B cell (primary cell): Measurements from ENCODE around the gene RAB5A. TPM values are rescaled to one million over a fixed set of nuclear protein-coding genes. Genes with fewer than 3 reads are reported as not detected.

Source experiments
- ATAC-seq: fragments of 200-7000 bp; cut with Tn5 transposase; one replicate; pipeline ENCODE4 v1.10.0; 2021; ENCODE audit warnings: low read depth, mild to moderate bottlenecking, moderate number of reproducible peaks, moderate library complexity
- CTCF ChIA-PET: fragments of 350-600 bp; sonication (Branson Sonifier 250); formaldehyde crosslinking; loops from one replicate; lab custom pipeline; 2021; ENCODE audit warnings: antibody characterized with exemption, inconsistent platforms; lab: Charles Lee
- POLR2A ChIA-PET: fragments of 350-600 bp; sonication (Branson Sonifier 250); formaldehyde crosslinking; loops from one replicate; lab custom pipeline; 2021; ENCODE audit warnings: antibody characterized with exemption; lab: Charles Lee
- DNase-seq: peaks from one replicate; pipeline ENCODE4 v3.0.0; 2013
- H2AFZ ChIP-seq: 2 replicates; pipeline ENCODE4 v1.6.1; 2012; ENCODE audit warnings: mild to moderate bottlenecking, low read depth, low read length; ENCODE audit not compliant: insufficient read depth, poor library complexity, severe bottlenecking
- H3K27ac ChIP-seq, 2 donors: 1 replicate in 1 of 2; 2 replicates in 1 of 2; pipeline ENCODE4 v1.5.1; 2012 to 2013; ENCODE audit warnings: low read length in 2 of 2, mild to moderate bottlenecking in 2 of 2, moderate library complexity in 1 of 2
- H3K27me3 ChIP-seq, 4 experiments: fragments of 200-600 bp in 1 of 4; sonication (generic) in 1 of 4; replicated peaks in 1 of 4; 1 replicate in 2 of 4; 2 replicates in 2 of 4; pipeline versions ENCODE4 v1.6.1 to v1.7.0; 2013 to 2016; ENCODE audit warnings: low read length in 3 of 4, mild to moderate bottlenecking in 2 of 4, mixed read lengths in 1 of 4, moderate library complexity in 1 of 4; ENCODE audit not compliant: insufficient read depth in 4 of 4, control insufficient read depth in 3 of 4; ENCODE audit errors: control extremely low read depth in 1 of 4
- H3K36me3 ChIP-seq, 2 experiments: replicated peaks in 1 of 2; 1 replicate in 1 of 2; 2 replicates in 1 of 2; pipeline versions ENCODE4 v1.6.1 to v1.7.1; 2013; ENCODE audit warnings: low read length in 1 of 2; ENCODE audit not compliant: insufficient read depth in 2 of 2, control insufficient read depth in 1 of 2; ENCODE audit errors: control extremely low read depth in 1 of 2, extremely low read depth in 1 of 2
- H3K4me1 ChIP-seq, 2 donors: fragments of 200-600 bp in 1 of 2; sonication (generic) in 1 of 2; 1 replicate in 1 of 2; 2 replicates in 1 of 2; pipeline versions ENCODE4 v1.5.1 to v1.6.1; 2013 to 2017; ENCODE audit warnings: low read length in 2 of 2; ENCODE audit not compliant: control insufficient read depth in 2 of 2, insufficient read depth in 2 of 2
- H3K4me2 ChIP-seq: replicated peaks from 2 replicates; pipeline ENCODE3; 2012; ENCODE audit warnings: mild to moderate bottlenecking, low read depth, low read length; ENCODE audit not compliant: poor library complexity, severe bottlenecking
- H3K4me3 ChIP-seq, 5 experiments: fragments of 200-600 bp in 1 of 5; sonication (generic) in 1 of 5; 1 replicate in 3 of 5; 2 replicates in 2 of 5; pipeline versions ENCODE4 v1.5.1 to v1.7.0; 2011 to 2016; ENCODE audit warnings: low read length in 4 of 5, mild to moderate bottlenecking in 4 of 5, low read depth in 2 of 5, control low read depth in 1 of 5, moderate library complexity in 1 of 5; ENCODE audit not compliant: insufficient read depth in 1 of 5; ENCODE audit errors: control extremely low read depth in 1 of 5, extremely low read depth in 1 of 5
- H3K79me2 ChIP-seq: fragments of 200-600 bp; sonication (generic); one replicate; pipeline ENCODE4 v1.6.0; 2016; ENCODE audit warnings: low read length; ENCODE audit not compliant: control insufficient read depth, insufficient read depth
- H3K9ac ChIP-seq: fragments of 200-600 bp; sonication (generic); 2 replicates; pipeline ENCODE4 v1.6.1; 2017; ENCODE audit warnings: mild to moderate bottlenecking, low read length, moderate library complexity
- H3K9me3 ChIP-seq, 3 donors: one replicate each; pipeline versions ENCODE4 v1.6.1 to v1.7.1; 2013; ENCODE audit warnings: low read length in 2 of 3; ENCODE audit not compliant: control insufficient read depth in 2 of 3, insufficient read depth in 1 of 3; ENCODE audit errors: control extremely low read depth in 1 of 3
- H4K20me1 ChIP-seq: 2 replicates; pipeline ENCODE4 v1.6.0; 2012; ENCODE audit warnings: mild to moderate bottlenecking, low read length; ENCODE audit not compliant: insufficient read depth, control insufficient read depth, poor library complexity, severe bottlenecking
- H3K27ac Mint-ChIP-seq: one replicate; pipeline ENCODE4 v1.8.0; 2021; ENCODE audit warnings: mixed read lengths
- H3K27me3 Mint-ChIP-seq: one replicate; pipeline ENCODE4 v1.8.0; 2021; ENCODE audit warnings: mixed read lengths
- H3K4me1 Mint-ChIP-seq: one replicate; pipeline ENCODE4 v1.8.0; 2021; ENCODE audit warnings: mixed read lengths
- H3K4me3 Mint-ChIP-seq: one replicate; pipeline ENCODE4 v1.8.0; 2021; ENCODE audit warnings: mixed read lengths
- H3K9me3 Mint-ChIP-seq: one replicate; pipeline ENCODE4 v1.8.0; 2022; ENCODE audit warnings: mixed read lengths; ENCODE audit not compliant: insufficient read depth
- CTCF ChIP-seq: fragments of 200-600 bp; IDR thresholded peaks from one replicate; pipeline ENCODE4 v1.8.0; 2022; ENCODE audit warnings: antibody characterized with exemption, mild to moderate bottlenecking
- EZH2 ChIP-seq: IDR thresholded peaks from 2 replicates; pipeline ENCODE4 v1.6.1; 2012; ENCODE audit warnings: borderline replicate concordance, low read depth, mild to moderate bottlenecking, moderate library complexity, low read length; ENCODE audit not compliant: insufficient read depth, poor library complexity, severe bottlenecking
- whole genome bisulfite sequencing: methylation state at CpG from one replicate; pipeline ENCODE4 v1.1.5; 2013; ENCODE audit warnings: missing lambda C conversion rate; ENCODE audit not compliant: insufficient coverage; 5-methylcytosine and 5-hydroxymethylcytosine counted together
- intact Hi-C: fragments of 100-400 bp; cut with micrococcal nuclease; formaldehyde crosslinking; loops from one replicate; pipeline ENCODE4 v1.10.0; 2022
- polyA plus RNA-seq: library from polyadenylated mRNA; depleted of rRNA; stranded (reverse); fragments of >200 nt; gene quantifications from 2 replicates; pipeline ENCODE4 v1.2.3, GENCODE V29; 2012
- total RNA-seq, 2 donors: library from RNA; stranded (reverse); fragments of 120-200 nt in 1 of 2; gene quantifications; 1 replicate in 1 of 2; 2 replicates in 1 of 2; pipeline versions ENCODE4 v1.2.3 to v1.2.4, GENCODE V29; 2013 to 2022

RAB5A gene
- total and polyA plus RNA-seq, 2 donors (not counting 1 experiment from before 2014, with no cell fraction given): 21.7 to 59.4 TPM

- H3K4me2 ChIP-seq: no peak overlapping the region
- intact Hi-C loops: no loop called here
- no CpG with 5 or more reads among the region's 2 CpGs for WGBS
- H3K27ac Mint-ChIP-seq: no peak overlapping the region
- DNase-seq (no peak), ATAC-seq (no peak)
- H3K27ac ChIP-seq: no peak overlapping the region
- no peaks in the 10 kb centered on the region for H3K9me3 Mint-ChIP-seq
- H3K79me2 ChIP-seq: no peaks in the 10 kb centered on the region
- no peaks in the 10 kb centered on the region for H3K9me3 ChIP-seq
- ChIA-PET CTCF (no interaction called here), POLR2A (no interaction called here)
- no peaks in the 10 kb centered on the region for H3K27me3 ChIP-seq
- H3K27me3 Mint-ChIP-seq: no peaks in the 10 kb centered on the region
- H3K4me1 Mint-ChIP-seq: peaks cover 8% of the 10 kb centered on the region
- H3K36me3 ChIP-seq: no peaks in the 10 kb centered on the region
- no peak overlapping the region for H3K9ac ChIP-seq
- H3K4me1 ChIP-seq: peaks cover 7 to 9% of the 10 kb centered on the region in 2 donors
- no peak overlapping the region for H3K4me3 Mint-ChIP-seq
- peak overlapping the region; percentile 1 for H2AFZ ChIP-seq
- no peaks in the 10 kb centered on the region for H4K20me1 ChIP-seq
- TF ChIP-seq EZH2: no peak
- TF ChIP-seq CTCF: no peak
- no peak overlapping the region for H3K4me3 ChIP-seq
Observed at GRCh38 chr3:20022954-20023622, 76.2 kb downstream of the RAB5A start.

- Histone ChIP-seq H3K27ac (no peak overlapping the region), H4K20me1 (no peaks in the 10 kb centered on the region), H2AFZ (peak overlapping the region; percentile 1), H3K9me3 (no peaks in the 10 kb centered on the region), H3K4me2 (no peak overlapping the region), H3K4me1 (peaks cover 7 to 9% of the 10 kb centered on the region in 2 donors), H3K36me3 (no peaks in the 10 kb centered on the region), H3K79me2 (no peaks in the 10 kb centered on the region), H3K4me3 (no peak overlapping the region), H3K9ac (no peak overlapping the region), H3K27me3 (no peaks in the 10 kb centered on the region)
- Mint-ChIP-seq H3K4me3 (no peak overlapping the region), H3K4me1 (peaks cover 8% of the 10 kb centered on the region), H3K27ac (no peak overlapping the region), H3K27me3 (no peaks in the 10 kb centered on the region), H3K9me3 (no peaks in the 10 kb centered on the region)
- TF ChIP-seq EZH2 (no peak), CTCF (no peak)
- no CpG with 5 or more reads among the region's 2 CpGs for WGBS
- DNase-seq (peak; percentile 12), ATAC-seq (no peak)
- intact Hi-C loops: no loop called here
- ChIA-PET CTCF (no interaction called here), POLR2A (no interaction called here)
Observed at GRCh38 chr3:20023623-20024405, 76.9 kb downstream of the RAB5A start.
